ENCODE measurements around the gene YTHDF2.

DNA sequence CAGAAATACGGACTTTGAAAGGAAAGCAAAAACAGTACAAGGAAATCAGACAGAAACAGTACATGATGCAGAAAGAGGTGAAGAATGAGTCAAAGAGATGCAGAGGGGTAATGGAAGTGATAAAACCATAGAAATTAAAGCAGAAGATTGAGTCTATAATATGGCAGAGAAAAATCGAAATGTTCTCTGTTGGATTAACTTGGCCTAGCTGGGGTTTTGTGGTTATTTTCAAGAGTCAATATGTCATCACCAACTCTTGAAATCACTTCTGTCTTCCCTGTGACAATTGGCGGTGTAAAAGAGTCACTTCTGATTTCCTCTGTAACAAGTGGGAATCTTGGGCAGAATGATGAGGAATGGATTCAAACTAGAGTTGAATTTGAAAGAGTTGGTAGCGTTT is 7.4 kb downstream of the YTHDF2 start:
- TF ChIP-seq, protein P1, sequence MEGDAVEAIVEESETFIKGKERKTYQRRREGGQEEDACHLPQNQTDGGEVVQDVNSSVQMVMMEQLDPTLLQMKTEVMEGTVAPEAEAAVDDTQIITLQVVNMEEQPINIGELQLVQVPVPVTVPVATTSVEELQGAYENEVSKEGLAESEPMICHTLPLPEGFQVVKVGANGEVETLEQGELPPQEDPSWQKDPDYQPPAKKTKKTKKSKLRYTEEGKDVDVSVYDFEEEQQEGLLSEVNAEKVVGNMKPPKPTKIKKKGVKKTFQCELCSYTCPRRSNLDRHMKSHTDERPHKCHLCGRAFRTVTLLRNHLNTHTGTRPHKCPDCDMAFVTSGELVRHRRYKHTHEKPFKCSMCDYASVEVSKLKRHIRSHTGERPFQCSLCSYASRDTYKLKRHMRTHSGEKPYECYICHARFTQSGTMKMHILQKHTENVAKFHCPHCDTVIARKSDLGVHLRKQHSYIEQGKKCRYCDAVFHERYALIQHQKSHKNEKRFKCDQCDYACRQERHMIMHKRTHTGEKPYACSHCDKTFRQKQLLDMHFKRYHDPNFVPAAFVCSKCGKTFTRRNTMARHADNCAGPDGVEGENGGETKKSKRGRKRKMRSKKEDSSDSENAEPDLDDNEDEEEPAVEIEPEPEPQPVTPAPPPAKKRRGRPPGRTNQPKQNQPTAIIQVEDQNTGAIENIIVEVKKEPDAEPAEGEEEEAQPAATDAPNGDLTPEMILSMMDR (IDR thresholded peaks at IDR 0.05 in 4 of 5, conservative IDR thresholded peaks at IDR 0.05 in 1 of 5) = no peak
- no peak for TF ChIP-seq POLR2A (IDR thresholded peaks at IDR 0.05)

Data from gastrocnemius medialis (tissue), 4 donors.